ENCODE results near the gene ARHGEF28. TPM values are rescaled to one million over a fixed set of nuclear protein-coding genes. Genes with fewer than 3 reads are reported as not detected.
A peak's percentile ranks its signal among the peaks of the same experiment; 100 is the strongest.

ARHGEF28 gene
- total RNA-seq (2012; rRNA removed): 16.5 and 18.8 TPM in 2 replicates

- H3K36me3 ChIP-seq (ENCODE audit: insufficient read depth, low read length): no peaks in the 10 kb centered on the region
- peaks cover 51% of the 10 kb centered on the region for H3K4me1 ChIP-seq (ENCODE audit: control insufficient read depth, insufficient read depth, low read length)
- no peaks in the 10 kb centered on the region for H3K27me3 ChIP-seq (ENCODE audit: control insufficient read depth, insufficient read depth, low read length)
- peak within 1 kb of the TSS; percentile 92 for H3K4me3 ChIP-seq (ENCODE audit: low read length)
- H3K9me3 ChIP-seq (replicated peaks; ENCODE audit: low read length): no peaks in the 10 kb centered on the region
- peak within 1 kb of the TSS; percentile 99 for H3K4me2 ChIP-seq (ENCODE audit: low read length)
- H3K9ac ChIP-seq (ENCODE audit: low read depth, low read length): peak within 1 kb of the TSS; percentile 90
Measured at GRCh38 chr5:73625944-73626811, at the start of gene ARHGEF28. Gene ARHGEF28, plus strand, starts transcription at chr5:73626196. Its CDS starts 58,656 bp downstream, at chr5:73684852.

DNA sequence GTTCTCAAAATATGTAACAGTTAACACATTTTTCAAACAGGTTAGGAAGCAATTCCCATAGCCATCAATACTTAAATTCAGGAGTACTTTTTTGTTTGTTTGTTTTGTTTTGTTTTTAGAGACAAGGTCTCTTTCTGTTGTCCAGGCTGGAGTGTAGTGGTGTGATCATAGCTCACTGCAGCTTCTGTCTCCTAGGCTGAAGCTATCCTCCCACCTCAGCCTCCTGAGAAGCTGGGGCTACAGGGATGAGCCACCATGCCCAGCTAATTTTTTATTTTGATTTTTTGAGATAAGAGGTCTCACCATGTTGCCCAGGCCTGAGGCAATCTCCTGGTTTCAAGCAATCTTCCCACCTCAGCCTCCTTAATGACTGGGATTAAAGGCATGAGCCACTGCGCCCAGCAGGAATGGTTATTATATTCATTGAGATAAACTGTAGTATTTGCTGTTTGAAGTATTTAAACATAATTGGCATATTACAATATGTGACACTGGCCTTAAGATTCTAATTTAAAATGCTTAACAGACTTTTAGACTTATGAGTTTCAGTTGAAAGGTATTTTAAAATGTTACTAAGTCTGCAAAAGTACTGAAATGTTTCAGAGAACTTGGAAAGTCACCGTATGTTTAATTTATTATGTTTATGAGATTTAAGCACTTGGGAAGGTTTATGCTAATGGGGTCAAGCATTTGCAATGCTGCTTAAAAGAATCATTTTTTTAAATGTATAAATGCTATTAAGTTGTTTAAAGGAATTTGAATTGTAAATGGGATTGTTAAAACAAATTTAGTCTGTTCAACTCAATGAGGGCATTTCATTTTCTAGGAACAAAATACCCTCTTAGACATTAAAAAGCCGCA lies 43.5 kb upstream of the ARHGEF28 start:
- Histone ChIP-seq H3K9me3 (replicated peaks; ENCODE audit: low read length) (no peaks in the 10 kb centered on the region), H3K36me3 (ENCODE audit: insufficient read depth, low read length) (peaks cover 43% of the 10 kb centered on the region), H3K4me1 (ENCODE audit: control insufficient read depth, insufficient read depth, low read length) (no peaks in the 10 kb centered on the region), H3K27me3 (ENCODE audit: control insufficient read depth, insufficient read depth, low read length) (no peaks in the 10 kb centered on the region), H3K4me3 (ENCODE audit: low read length) (no peak overlapping the region), H3K9ac (ENCODE audit: low read depth, low read length) (no peak overlapping the region), H3K4me2 (ENCODE audit: low read length) (no peak overlapping the region)

- H3K4me3 ChIP-seq (ENCODE audit: low read length): no peak overlapping the region
- H3K9ac ChIP-seq (ENCODE audit: low read depth, low read length): no peak overlapping the region
- peaks cover 17% of the 10 kb centered on the region for H3K4me1 ChIP-seq (ENCODE audit: control insufficient read depth, insufficient read depth, low read length)
- no peaks in the 10 kb centered on the region for H3K9me3 ChIP-seq (replicated peaks; ENCODE audit: low read length)
- no peak overlapping the region for H3K4me2 ChIP-seq (ENCODE audit: low read length)
- no peaks in the 10 kb centered on the region for H3K27me3 ChIP-seq (ENCODE audit: control insufficient read depth, insufficient read depth, low read length)
- H3K36me3 ChIP-seq (ENCODE audit: insufficient read depth, low read length): peaks cover 2% of the 10 kb centered on the region
Measured at GRCh38 chr5:73587923-73588322, 38.1 kb upstream of the ARHGEF28 start.

GRCh38 chr5:73591102-73591695 lies 34.8 kb upstream of the ARHGEF28 start:
- Histone ChIP-seq H3K27me3 (ENCODE audit: control insufficient read depth, insufficient read depth, low read length) (no peaks in the 10 kb centered on the region), H3K4me2 (ENCODE audit: low read length) (peak overlapping the region; percentile 24), H3K4me3 (ENCODE audit: low read length) (no peak overlapping the region), H3K4me1 (ENCODE audit: control insufficient read depth, insufficient read depth, low read length) (peaks cover 24% of the 10 kb centered on the region), H3K9me3 (replicated peaks; ENCODE audit: low read length) (no peaks in the 10 kb centered on the region), H3K36me3 (ENCODE audit: insufficient read depth, low read length) (no peaks in the 10 kb centered on the region), H3K9ac (ENCODE audit: low read depth, low read length) (no peak overlapping the region)

DNA sequence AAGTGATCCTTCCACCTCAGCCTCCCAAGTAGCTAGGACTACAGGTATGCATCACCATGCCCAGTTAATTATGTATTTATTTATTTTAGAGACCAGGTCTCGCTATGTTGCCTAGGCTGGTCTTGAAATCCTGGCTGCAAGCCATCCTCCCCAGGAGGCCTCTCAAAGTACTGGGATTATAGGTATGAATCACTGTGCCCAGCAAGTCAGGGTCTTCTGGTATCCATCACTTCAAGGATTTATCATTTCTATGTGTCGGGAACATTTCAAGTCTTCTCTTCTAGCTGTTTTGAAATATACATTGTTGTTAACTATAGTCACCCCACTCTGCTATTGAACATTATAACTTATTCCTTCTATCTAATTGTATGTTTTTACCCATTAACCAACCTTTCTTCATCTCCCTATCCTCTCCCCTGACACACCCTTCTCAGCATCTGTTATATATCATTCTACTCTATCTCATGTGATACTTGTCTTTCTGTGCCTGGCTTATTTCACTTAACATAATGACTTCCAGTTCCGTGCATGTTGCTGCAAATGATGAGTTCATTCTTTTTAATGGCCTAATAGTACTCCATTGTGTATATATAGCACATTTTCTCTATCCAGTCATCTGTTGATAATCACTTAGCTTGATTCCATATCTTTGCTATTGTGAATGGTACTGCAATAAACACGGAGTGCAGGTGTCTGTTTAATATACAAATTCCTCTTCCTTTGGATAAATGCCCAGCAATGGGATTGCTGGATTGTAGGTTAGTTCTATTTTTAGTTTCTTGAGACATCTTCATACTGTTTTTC lies 34.1 kb upstream of the ARHGEF28 start:
- no peaks in the 10 kb centered on the region for H3K9me3 ChIP-seq (replicated peaks; ENCODE audit: low read length)
- peak overlapping the region; percentile 24 for H3K4me2 ChIP-seq (ENCODE audit: low read length)
- no peaks in the 10 kb centered on the region for H3K27me3 ChIP-seq (ENCODE audit: control insufficient read depth, insufficient read depth, low read length)
- peaks cover 24% of the 10 kb centered on the region for H3K4me1 ChIP-seq (ENCODE audit: control insufficient read depth, insufficient read depth, low read length)
- no peaks in the 10 kb centered on the region for H3K36me3 ChIP-seq (ENCODE audit: insufficient read depth, low read length)
- H3K4me3 ChIP-seq (ENCODE audit: low read length): no peak overlapping the region
- peak overlapping the region; percentile 2 for H3K9ac ChIP-seq (ENCODE audit: low read depth, low read length)

DNA sequence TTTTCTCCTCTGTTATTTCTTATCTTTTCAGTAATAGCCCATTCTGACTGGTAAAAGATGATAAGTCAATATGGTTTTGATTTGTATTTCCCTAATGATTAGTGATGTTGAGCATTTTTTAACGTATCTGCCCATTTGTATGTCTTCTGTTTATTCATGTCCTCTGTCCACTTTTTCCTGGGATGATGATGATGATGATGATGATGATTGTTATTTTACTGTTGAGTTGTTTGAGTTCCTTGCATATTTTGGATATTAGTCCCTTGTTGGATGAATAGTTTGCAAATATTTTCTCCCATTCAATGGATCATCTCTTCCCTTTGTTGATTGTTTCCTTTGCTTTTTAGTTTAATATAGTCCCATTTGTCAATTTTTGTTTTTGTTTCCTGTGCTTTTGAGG lies 33.4 kb upstream of the ARHGEF28 start:
- Histone ChIP-seq H3K4me3 (ENCODE audit: low read length) (peak overlapping the region; percentile 3), H3K27me3 (ENCODE audit: control insufficient read depth, insufficient read depth, low read length) (no peaks in the 10 kb centered on the region), H3K9ac (ENCODE audit: low read depth, low read length) (peak overlapping the region; percentile 36), H3K4me1 (ENCODE audit: control insufficient read depth, insufficient read depth, low read length) (peaks cover 24% of the 10 kb centered on the region), H3K9me3 (replicated peaks; ENCODE audit: low read length) (no peaks in the 10 kb centered on the region), H3K36me3 (ENCODE audit: insufficient read depth, low read length) (no peaks in the 10 kb centered on the region), H3K4me2 (ENCODE audit: low read length) (peak overlapping the region; percentile 24)

- H3K36me3 ChIP-seq (ENCODE audit: insufficient read depth, low read length): no peaks in the 10 kb centered on the region
- no peak overlapping the region for H3K4me3 ChIP-seq (ENCODE audit: low read length)
- no peaks in the 10 kb centered on the region for H3K27me3 ChIP-seq (ENCODE audit: control insufficient read depth, insufficient read depth, low read length)
- peaks cover 18% of the 10 kb centered on the region for H3K4me1 ChIP-seq (ENCODE audit: control insufficient read depth, insufficient read depth, low read length)
- H3K9ac ChIP-seq (ENCODE audit: low read depth, low read length): no peak overlapping the region
- no peak overlapping the region for H3K4me2 ChIP-seq (ENCODE audit: low read length)
- peaks cover 4% of the 10 kb centered on the region for H3K9me3 ChIP-seq (replicated peaks; ENCODE audit: low read length)
Measured at GRCh38 chr5:73596705-73597328, 29.2 kb upstream of the ARHGEF28 start.

DNA sequence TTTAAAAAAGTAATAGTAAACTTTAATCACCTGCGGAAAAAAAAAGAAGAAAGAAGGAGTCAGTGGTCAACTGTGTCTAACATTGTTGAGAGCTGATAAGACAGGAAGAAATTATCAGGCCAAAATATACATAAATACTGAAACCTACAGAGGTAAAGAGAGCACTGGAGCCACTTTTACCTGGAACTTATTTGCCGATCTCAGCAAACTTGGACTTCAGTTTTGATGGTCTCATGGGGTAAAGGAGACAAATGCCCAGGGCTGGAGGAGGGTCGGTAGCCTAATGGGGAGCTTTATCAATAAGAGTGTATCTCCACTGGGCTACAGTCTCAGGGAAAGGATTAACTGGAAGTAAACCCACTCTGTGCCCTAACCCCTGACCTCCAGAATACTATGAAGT lies 26.6 kb upstream of the ARHGEF28 start:
- peaks cover 7% of the 10 kb centered on the region for H3K9me3 ChIP-seq (replicated peaks; ENCODE audit: low read length)
- no peak overlapping the region for H3K9ac ChIP-seq (ENCODE audit: low read depth, low read length)
- no peaks in the 10 kb centered on the region for H3K27me3 ChIP-seq (ENCODE audit: control insufficient read depth, insufficient read depth, low read length)
- peaks cover 8% of the 10 kb centered on the region for H3K4me1 ChIP-seq (ENCODE audit: control insufficient read depth, insufficient read depth, low read length)
- H3K4me3 ChIP-seq (ENCODE audit: low read length): no peak overlapping the region
- no peaks in the 10 kb centered on the region for H3K36me3 ChIP-seq (ENCODE audit: insufficient read depth, low read length)
- no peak overlapping the region for H3K4me2 ChIP-seq (ENCODE audit: low read length)

GRCh38 chr5:73603998-73604397 lies 22.0 kb upstream of the ARHGEF28 start:
- H3K9ac ChIP-seq (ENCODE audit: low read depth, low read length): no peak overlapping the region

GRCh38 chr5:73605223-73606087 lies 20.5 kb upstream of the ARHGEF28 start:
- Histone ChIP-seq H3K9ac (ENCODE audit: low read depth, low read length) (peak overlapping the region; percentile 19), H3K4me2 (ENCODE audit: low read length) (peak overlapping the region; percentile 42), H3K4me3 (ENCODE audit: low read length) (no peak overlapping the region), H3K9me3 (replicated peaks; ENCODE audit: low read length) (peaks cover 7% of the 10 kb centered on the region), H3K4me1 (ENCODE audit: control insufficient read depth, insufficient read depth, low read length) (peaks cover 43% of the 10 kb centered on the region), H3K36me3 (ENCODE audit: insufficient read depth, low read length) (no peaks in the 10 kb centered on the region), H3K27me3 (ENCODE audit: control insufficient read depth, insufficient read depth, low read length) (no peaks in the 10 kb centered on the region)

More at GRCh38 chr5:73603998-73604397, 22.0 kb upstream of the ARHGEF28 start:
- Histone ChIP-seq H3K36me3 (ENCODE audit: insufficient read depth, low read length) (no peaks in the 10 kb centered on the region), H3K4me3 (ENCODE audit: low read length) (no peak overlapping the region), H3K27me3 (ENCODE audit: control insufficient read depth, insufficient read depth, low read length) (no peaks in the 10 kb centered on the region), H3K9me3 (replicated peaks; ENCODE audit: low read length) (peaks cover 7% of the 10 kb centered on the region), H3K4me2 (ENCODE audit: low read length) (no peak overlapping the region), H3K4me1 (ENCODE audit: control insufficient read depth, insufficient read depth, low read length) (peaks cover 43% of the 10 kb centered on the region)
